Fibroblast of skin of right quadriceps (primary cell): ENCODE data around the gene ARL17B.
"Not testable (repeated sequence)": the region's sequence is repeated elsewhere in the genome, so short reads cannot be mapped to it uniquely, and the experiment has no call there.

ENCODE experiments used
- DNase-seq: peaks from one replicate; pipeline ENCODE4 v3.0.0-alpha.2; 2013

ARL17B gene

GRCh38 chr17:46287587-46287986 lies 74.0 kb downstream of the ARL17B start:
- DNase-seq, result not testable (repeated sequence)

- peak; percentile 73 for DNase-seq
Measured at GRCh38 chr17:46286764-46287221, 74.8 kb downstream of the ARL17B start.

DNA sequence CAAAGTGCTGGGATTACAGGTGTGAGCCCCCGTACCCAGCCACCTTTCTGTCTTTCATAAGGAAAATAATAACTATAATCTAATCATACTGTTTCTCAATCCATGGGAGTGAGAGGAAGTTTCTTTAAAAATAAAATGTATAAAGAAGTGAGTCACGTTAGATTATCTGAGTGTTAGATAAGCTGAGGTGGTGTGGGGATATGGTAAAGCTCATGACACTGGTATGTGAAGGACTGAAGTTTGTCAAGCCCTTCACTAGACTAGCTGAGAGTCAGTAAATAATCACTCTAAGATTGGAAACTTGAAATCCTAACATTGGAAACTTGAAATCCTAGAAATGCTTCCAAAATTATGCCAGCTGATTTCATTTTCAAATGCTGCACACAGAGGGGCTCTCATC lies 76.1 kb downstream of the ARL17B start:
- DNase-seq, result not testable (repeated sequence)

DNA sequence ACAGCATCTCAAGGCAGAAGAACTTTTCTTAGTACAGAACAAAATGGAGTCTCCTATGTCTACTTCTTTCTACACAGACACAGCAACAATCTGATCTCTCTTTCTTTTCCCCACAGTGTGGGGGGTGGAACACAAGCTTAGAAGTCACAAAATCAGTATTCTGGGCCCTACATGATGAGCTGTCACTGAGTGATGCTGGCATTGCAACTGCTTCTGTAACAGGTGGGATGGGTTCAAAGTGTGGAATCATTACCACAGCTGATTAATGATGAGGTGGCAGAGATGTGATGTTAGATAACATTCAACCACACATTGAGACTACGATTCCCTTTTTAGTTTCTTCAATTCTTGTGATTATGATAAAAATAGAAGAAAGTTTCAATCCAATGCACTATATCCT lies 77.1 kb downstream of the ARL17B start:
- DNase-seq, result peak; percentile 70

DNA sequence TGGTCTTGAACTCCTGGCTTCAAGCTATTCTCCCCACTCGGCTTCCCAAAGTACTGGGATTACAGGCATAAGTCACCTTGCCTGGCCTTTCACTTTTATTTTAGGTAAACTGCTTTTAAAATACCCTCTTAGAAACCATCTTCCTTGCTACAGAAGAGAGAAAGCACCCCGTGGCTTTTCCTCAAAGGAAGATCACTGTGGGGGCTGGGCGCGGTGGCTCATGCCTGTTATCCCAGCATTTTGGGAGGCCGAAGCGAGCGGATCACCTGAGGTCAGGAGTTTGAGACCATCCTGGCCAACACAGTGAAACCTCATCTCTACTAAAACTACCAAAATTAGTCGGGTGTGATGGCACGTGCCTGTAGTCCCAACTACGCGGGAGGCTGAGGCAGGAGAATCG lies 78.9 kb downstream of the ARL17B start:
- DNase-seq, result not testable (repeated sequence)

- DNase-seq, result not testable (repeated sequence)
Measured at GRCh38 chr17:46281336-46281735, 80.2 kb downstream of the ARL17B start.

- DNase-seq, result not testable (repeated sequence)
Measured at GRCh38 chr17:46276728-46277479, 84.7 kb downstream of the ARL17B start.

- no peak for DNase-seq
Measured at GRCh38 chr17:46274238-46274637, 87.3 kb downstream of the ARL17B start.

- no peak for DNase-seq
Measured at GRCh38 chr17:46273541-46274236, 87.9 kb downstream of the ARL17B start.

GRCh38 chr17:46270032-46270431 lies 91.5 kb downstream of the ARL17B start:
- no peak for DNase-seq

DNA sequence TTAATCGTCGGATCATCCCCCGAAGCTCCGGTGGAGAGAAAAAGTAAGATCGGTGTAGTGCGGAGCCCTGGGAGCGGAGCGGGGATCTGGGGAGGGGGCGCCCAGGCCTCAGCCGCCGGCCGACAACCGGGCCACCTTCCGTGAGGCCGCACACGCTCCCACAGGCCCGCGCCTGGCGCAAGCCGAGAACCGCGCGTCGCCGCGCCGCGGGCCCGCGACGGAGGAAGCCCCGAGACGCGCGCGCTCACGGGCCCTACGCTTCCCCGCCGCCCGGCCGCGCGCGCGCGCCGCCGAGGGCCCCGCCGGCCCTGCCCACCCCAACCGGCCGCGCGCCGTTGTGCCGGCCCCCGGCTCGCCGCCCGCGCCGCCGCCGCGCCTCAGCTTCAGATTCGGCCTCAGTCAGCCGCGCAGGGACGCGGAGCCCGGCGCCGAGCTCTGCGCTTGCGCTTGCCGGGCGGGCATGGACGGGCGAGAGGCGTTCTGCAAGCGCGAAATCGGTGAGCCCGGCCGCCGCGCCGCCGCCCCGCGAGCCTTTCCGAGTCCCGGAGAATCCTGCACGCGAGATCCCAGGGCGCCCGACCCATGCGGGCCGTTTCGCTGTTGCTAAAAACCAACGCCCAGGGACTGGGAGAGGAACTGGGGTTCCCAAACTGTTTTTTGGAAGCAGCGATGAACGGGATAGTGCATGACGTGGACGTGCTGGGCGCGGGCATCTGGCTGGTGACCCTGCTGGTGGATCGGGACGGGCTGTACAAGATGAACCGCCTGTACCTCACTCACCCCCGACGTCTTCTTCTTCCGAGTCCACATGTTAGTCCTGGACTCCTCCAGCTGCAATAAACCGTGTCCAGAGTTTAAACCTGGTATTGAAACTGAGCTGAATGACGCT lies 94.7 kb downstream of the ARL17B start:
- DNase-seq, result peak; percentile 86

DNA sequence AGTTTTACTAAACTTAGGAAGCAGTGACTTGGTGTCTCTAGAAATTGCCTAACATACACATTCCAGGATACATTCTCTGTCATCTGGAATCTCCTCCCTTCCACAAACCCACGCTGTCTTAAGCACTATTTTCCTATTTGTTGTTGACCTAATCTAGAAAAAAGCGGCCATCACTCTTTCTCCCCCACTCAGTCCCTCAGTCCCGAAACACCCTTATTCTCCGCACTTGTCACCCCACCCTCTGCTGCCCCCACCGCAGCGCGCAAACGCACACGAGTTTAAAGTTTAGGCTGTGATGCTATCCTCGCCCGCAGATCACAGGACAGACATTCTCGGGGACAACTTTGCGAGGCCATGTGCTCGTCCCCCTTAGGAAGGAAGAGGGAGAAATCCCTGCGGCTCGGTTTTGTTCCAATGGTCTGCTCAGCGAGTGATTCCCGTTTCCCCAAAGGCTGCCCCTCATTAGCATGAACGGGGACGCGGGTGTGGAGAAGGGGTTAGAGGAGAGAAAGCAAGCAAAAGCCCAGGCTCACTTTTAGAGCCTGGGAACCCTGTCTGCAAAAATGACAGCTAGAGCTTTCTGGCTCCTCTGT lies 95.4 kb downstream of the ARL17B start:
- DNase-seq, result peak; percentile 81

- DNase-seq, result peak; percentile 94
Measured at GRCh38 chr17:46264456-46265198, 96.9 kb downstream of the ARL17B start.

DNA sequence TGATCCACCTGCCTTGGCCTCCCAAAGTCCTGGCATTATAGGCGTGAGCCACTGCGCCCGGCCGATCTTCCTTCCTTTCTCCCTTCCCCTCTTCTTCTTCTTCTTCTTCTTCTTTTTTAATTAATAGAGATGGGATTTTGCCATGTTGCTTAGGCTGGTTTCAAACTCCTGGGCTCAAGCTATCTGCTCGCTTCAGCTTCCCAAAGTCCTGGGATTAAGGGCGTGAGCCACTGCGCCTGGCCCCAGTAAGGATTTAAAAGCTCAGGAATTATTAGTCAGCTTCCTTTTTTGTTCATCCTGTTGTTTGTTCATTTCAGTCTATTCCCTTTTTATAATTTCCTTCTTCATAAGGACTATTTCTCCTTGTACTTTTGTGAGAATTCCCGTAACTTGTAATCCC lies 99.3 kb downstream of the ARL17B start:
- DNase-seq, result no peak

GRCh38 chr17:46259845-46260661 lies 101.5 kb downstream of the ARL17B start:
- peak; percentile 34 for DNase-seq

DNA sequence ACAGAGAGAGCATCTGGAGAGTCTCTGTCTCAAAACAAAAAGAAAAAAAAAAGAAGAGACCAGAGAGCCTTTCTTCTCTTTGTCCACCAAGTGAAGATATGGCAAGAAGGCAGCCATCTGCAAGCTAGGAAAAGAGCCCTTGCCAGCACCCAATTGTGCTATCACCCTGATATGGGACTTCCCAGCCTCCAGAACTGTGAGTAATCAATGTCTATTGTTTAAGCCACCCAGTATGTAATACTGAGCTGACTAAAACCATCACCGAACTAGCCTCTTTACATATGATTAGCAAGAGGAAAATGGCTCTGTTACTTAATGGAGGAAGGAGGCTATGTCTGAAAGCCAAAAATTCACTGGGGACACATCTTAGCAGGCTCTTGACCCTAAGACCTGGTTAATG lies 105.2 kb downstream of the ARL17B start:
- DNase-seq, result not testable (repeated sequence)

GRCh38 chr17:46254215-46254614 lies 107.4 kb downstream of the ARL17B start:
- DNase-seq, result not testable (repeated sequence)

DNA sequence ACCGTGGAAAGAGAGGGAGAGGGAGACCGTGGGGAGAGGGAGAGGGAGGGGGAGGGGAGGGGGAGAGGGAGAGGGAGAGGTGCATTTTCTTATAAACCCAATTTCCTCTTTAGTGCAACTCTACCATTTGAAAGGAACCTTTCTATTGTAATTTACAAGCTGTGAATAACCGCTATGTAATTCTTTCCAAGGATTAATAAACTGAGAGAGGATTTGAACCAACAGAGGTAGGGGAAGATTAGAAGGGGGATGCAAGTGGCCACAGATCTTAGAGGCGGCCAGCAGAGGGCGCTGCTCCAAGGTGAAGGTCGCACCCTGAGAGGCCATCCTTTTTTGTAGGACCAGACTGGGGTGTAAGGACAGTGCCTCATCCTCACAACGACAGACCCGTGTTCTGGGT lies 107.8 kb downstream of the ARL17B start:
- peak; percentile 55 for DNase-seq

DNA sequence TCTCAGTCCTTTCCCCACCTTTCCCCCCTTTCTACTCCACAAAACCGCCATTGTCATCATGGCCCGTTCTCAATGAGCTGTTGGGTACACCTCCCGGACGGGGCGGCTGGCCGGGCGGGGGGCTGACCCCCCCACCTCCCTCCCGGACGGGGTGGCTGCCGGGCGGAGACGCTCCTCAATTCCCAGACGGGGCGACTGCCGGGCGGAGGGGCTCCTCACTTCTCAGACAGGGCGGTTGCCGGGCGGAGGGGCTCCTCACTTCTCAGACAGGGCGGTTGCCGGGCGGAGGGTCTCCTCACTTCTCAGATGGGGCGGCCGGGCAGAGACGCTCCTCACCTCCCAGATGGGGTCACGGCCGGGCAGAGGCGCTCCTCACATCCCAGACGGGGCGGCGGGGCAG lies 108.8 kb downstream of the ARL17B start:
- not testable (repeated sequence) for DNase-seq

DNA sequence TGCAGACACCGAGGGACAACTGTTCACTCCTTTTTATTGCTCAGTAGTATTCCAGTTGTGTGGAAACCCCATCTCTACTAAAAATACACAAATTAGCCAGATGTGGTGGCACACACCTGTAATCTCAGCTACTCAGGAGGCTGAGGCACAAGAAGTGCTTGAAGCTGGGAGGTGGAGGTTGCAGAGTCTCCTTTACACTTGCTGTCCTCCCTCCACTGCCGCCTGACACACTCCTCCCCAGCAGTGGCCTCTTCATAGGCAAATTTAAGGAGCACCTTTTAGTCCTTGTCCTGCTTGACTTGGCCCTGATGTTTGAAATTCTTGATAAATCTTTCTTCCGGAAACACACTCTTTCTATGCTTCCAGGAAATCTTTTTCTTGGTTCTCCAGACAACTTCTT lies 112.4 kb downstream of the ARL17B start:
- DNase-seq, result not testable (repeated sequence)
